Fibroblast of peridontal ligament (primary cell): Measurements from ENCODE around the gene ZNF74.

Experiments
- DNase-seq: peaks from one replicate; pipeline ENCODE4 v3.0.0-alpha.2; 2010; ENCODE audit errors: extremely low read depth

ZNF74 gene

DNA sequence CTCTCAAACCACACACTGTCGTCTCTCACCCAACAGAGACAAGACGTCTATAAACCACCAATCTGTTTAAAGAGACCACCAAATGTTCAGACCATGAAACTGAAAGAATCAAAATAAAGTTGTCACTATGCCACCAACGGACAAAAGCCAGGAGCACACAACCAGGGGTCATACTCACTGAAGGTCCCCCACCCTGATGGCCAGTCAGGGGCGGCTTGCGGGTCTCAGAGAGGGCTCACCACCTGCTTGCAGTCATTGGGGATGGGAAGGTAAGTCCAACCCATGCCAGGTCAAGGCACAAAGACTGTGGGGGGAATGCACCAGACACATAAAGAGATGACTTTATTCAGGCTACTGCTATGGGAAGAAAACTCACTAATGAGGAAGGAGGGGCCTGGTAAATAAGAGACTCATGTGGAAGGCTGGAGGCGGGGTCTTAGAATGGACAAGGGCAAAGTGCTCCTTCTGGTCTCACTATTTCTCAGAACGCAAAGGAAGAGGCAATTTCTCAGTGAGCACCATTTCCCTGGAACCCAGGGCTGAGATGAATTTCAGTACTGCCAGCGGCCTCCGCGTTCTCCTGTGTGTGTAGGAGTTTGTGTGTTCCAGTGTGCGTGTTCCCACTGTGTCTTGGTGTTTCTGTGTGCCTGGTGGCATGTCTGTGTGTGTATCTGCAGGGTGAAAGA, 26.3 kb downstream of the ZNF74 start:
- DNase-seq = no peak

DNA sequence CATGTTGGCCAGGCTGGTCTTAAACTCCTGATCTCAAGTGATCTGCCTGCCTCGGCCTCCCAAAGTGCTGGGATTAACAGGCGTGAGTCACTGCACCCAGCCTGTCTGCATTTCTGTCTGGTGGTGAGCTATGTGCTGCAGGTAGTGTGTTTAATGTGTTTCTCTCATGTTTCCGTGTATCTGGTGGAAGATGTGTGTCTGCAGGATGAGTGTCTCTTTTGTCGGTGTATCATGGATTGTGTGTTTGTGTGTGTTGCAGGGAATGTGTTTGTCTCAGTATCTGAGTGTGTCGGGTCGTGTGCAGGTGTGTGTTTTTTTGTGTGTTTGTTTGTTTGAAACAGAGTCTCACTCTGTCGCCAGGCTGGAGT, 27.5 kb downstream of the ZNF74 start:
- no peak for DNase-seq

DNA sequence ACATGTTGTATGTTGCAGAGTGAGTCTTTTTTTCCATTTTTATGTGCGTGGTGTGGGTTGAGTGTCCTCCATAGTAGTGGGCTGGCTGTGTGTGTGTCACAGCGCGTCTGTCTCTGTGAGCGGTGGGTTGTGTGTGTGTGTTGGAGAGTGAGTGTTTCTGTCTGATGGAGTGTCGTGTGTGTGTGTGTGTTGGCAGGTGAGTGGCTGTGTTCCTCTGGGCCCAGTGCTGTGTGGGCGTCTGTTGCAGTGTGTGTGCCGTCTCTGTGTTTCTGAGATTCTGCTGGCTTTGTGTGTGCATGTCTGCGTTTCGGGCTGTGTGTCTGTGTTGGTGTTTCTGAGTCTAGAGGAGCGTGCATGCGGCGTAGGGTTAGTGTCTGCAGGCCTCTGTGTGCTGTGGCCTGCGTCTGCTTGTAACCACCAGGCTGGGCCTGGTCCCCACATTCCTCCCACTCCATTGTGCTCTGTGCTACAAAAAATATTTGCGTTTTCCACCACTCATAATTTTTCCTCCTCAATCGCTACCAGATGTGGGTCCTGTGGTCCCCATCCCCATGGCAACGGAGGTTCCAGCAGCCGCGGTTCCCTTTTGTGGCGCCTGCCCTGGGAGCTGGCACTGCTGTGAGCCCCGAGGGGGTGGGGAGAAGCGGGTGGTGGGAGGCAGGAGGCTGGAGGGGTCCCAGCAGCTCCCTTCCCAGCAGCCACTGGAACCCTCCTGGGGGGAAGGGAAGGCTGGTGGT, 28.5 kb downstream of the ZNF74 start:
- peak; percentile 91 for DNase-seq

DNA sequence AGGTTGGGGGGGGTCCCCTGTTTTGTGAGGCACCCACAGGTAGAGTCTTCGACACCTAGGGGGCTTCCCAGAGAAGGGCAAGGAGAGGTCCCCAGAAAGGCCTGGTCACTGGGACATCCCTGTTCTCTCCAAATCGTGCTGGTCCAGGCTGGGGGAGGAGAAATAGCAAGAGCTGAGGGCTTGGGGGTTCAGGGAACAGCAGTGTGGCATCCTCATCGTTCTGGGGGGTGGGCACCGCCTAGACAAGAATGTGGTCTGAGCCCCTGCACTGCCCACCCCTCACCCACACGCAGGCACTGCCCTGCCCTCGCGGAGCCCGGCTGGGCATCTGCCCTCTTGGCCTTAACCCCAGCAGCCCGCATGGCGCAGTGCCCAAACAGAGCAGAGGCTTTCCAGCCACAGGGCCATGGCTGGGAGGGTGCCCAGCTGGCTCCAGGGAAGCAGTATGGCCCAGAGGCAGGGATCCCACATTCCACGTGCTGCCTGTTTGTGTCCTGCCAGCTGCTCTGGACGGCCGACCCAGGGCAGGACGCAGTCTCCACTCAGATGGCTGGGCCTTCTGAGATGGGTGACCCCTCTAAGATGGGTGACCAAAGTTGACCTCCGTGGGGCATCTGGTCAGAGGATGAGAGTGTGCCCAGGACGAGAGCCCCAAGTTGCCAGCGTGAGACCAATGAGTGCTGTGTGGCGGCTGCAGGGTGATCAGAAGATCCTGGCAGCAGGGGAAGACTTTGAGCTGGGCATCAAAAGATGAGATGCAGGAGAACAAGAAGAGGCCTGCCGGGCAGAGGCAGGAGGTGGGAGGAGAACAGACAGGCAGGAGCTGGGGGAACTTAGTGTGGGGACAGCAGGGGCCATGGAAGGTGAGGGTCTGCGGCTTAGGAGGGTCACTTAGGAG, 29.3 kb downstream of the ZNF74 start:
- peak; percentile 70 for DNase-seq

DNA sequence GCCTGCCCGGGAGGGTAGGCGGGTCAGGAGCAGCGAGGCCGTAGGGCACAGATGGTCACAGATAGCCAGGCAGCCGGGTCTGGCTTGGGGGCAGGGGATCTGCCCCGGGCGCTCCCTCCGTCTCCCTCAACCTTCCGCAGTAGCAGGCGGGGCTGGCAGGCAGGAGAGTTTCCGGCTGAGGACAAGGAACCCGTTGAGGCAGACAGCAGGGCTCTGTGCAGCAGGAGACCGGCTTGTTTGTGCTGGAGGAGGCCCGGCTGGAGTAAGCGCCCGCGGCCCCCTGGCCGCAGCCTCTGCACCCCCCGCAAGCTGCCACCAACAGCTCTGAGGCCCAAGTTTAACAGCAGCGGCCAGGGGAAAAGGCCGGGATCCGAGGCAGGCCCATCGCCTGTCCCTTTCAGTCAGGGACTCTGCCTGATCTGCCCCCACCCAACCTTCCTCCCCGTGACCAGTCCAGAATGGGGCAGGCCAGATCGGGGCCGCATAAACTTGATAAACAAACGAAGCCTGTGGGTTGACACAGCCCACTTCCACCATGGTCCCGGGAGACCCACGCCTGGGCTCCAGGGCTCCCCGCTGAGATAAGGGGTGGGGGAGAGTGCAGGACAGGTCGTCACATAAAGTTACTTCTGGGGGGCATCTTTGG, 30.1 kb downstream of the ZNF74 start:
- no peak for DNase-seq

DNA sequence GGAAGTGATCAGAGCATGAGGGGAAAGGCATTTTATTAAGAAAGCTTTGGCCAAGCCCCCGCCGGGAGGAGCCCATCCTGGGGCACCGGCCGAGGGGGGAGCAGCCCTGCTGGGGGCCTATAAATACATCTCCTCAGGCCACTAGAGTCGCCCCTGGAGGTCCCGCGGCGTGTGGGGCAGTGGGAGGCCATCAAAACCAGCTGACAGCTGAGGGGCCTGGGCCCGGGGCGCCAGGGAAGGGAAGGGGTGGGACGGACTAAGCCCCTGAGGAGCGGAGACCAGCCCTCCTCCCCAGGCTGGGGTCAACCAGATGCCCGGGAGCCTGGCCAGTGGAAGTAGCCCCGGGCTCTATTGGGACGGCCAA, 30.6 kb downstream of the ZNF74 start:
- DNase-seq = no peak

DNA sequence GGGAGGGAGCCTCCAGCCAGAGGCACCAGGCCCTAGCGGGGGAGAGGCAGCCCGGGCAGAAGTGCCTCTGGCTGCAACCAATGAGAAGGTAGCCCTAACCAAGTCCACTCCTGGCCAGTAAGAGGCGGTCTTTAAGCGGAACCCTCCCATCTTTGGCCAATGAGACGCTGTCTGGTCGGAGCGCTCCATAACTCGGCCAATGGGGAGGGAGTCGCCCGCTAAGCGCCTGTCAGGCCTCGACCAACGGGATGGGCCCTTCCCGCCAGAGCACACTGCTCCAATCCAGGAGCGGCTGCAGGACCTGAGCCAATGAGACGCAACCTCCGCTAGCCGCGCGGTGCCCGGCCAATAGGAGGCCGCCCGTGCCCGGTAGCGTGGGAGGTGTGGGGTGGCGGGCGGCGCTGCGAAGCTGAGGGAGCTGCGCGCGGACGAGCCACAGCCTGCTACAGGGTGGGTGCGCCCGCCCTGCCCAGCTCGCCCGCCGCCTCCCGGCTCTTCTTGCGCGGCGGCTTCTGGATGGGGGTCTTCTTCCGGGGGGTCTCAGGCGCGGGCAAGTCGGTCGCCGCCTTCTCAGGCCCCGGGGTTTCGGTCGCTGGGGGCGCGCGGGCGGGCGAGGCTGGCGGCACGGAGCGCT, 31.1 kb downstream of the ZNF74 start:
- no peak for DNase-seq

DNA sequence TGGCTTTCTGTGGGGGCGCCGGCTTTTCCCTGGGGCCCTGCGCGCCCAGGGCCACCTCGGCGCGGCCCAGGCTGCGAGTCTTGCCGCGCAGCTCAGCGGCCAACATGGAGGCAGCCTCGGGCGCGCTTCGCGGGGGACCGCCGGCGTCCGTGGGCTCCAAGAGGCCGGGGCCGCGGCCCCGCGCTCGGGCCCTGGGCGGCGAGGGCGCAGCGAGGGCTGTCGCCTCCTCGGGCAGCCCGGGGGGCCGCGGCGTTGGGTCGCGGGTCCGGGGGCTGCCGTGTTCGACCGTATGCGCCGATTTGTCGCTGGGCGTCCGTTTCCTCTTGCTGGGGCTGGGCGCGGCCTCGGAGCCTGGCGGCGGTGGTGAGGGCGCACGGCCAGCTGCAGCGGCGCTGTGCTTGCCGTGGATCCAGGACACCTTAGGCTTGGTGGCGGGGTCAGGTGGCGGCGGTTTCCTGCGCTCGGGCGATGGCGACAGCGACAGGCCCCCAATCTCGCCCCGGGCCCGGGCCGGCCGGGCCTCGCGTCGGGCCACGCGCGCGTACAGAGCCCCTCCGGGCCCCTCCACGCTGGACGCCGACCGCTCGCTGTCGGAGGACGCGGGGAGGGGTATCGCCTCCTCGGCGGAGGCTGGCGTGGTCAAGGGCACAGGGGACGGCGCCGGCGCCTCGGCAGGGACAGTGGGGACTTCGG, 31.8 kb downstream of the ZNF74 start:
- no peak for DNase-seq

DNA sequence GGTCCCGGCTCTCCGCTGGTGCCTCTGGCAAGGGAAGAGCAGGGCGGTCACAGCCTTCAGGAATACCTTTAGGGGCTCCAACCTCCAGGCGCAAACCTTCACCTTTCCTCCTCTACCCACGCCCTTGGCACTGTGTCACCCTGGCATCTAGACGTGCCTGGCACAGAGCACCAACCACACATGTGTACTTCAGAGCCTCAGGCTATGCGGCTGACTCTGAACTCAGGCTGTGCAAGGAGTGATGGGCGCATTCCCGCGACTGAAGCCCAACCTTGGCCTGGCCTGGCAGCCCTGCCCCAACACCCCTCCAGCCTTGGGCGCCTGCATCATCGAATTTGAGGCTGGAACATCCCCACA, 32.3 kb downstream of the ZNF74 start:
- DNase-seq = no peak

DNA sequence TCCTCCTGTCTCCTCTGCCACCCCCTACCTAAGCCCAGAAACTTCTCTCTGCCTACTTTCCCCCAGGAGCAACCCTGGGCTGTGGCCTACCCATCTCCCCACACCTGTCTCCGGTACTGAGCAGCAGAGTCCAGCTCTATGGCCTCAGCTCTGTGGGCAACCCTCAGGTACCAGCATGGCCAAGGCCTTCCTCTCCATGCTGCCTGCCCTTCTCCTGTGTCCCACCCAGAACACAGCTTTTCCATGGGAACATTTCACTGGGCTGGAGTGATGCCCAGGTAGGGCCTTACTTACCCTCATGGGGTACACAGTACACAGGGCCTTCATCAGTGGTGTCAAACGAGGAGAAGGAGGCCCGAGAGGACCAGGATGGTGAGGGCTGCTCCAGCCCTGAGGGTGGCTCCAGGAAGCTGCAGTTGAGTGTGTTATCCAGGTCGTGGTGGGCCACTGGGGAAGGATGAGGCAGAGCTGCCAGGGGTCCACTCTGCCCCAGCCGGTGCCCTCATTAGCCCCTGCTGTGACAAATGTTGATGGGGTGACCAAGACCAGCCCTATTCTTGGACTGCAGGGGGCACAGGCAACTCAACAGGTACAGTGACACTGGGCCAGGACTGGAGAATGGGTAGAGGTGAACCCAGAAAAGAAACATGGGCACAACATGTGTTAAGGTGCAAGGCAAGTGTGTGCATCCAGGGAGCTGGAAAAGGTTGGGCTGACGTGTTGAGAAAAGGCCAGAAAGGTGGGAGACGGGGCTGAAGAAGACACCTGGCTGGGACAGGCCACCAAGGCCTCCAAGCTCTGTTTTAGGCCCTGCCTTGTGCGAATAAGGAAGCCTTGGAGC, 33.4 kb downstream of the ZNF74 start:
- no peak for DNase-seq

DNA sequence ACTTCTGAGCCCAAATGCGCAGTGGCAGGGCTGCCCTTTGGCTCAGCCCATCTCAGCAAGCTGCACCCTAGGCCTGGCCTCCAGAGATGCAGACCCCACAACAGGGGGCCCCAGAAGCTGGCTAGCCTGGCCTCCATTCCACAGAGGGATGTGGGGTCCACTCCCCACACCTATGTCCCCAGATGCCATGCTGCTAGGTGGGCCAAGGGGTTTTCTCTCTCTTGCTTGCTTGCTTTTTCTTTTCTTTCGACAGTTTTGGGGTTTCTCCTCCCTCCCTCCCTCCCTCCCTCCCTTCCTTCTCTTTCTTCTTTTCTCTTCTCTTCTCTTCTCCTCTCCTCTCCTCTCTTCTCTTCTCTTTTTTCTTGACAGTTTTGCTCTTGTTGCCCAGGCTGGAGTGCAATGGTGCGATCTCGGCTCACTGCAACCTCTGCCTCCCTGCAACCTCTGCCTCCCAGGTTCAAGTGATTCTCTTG, 34.0 kb downstream of the ZNF74 start:
- no peak for DNase-seq

DNA sequence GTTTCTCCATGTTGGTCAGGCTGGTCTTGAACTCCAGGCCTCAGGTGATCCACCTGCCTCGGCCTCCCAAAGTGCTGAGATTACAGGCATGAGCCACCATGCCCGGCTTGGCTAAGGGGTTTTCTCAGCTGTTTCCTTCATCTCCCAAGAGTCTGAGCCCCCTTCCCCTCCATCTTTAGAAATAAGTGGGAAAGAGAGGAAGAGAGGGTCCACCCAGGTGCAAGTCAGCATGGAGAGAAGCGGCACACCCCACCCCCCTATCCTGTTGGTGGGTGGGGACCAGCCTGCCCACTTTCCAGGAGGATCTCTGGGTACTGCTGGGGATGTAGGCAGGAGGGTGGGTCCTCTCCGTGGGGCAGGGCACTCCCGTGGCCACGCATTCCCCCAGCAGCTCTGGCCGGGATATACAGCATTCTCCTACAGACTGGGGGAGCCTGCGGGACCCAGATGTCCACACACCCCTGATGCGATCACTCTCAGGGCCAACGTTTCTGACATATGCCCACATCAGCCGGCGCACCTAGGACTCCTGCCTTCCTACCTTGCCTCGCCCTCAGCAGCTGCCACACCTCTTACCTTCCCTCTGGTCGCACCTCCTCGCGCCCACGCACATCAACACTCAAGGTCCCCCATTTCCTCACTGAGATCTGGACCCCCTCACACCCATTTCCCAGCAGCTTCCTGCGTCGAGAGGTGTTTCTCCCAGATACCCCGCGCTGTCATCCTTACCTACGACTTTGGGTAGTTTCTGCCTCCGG, 34.7 kb downstream of the ZNF74 start:
- DNase-seq = no peak

DNA sequence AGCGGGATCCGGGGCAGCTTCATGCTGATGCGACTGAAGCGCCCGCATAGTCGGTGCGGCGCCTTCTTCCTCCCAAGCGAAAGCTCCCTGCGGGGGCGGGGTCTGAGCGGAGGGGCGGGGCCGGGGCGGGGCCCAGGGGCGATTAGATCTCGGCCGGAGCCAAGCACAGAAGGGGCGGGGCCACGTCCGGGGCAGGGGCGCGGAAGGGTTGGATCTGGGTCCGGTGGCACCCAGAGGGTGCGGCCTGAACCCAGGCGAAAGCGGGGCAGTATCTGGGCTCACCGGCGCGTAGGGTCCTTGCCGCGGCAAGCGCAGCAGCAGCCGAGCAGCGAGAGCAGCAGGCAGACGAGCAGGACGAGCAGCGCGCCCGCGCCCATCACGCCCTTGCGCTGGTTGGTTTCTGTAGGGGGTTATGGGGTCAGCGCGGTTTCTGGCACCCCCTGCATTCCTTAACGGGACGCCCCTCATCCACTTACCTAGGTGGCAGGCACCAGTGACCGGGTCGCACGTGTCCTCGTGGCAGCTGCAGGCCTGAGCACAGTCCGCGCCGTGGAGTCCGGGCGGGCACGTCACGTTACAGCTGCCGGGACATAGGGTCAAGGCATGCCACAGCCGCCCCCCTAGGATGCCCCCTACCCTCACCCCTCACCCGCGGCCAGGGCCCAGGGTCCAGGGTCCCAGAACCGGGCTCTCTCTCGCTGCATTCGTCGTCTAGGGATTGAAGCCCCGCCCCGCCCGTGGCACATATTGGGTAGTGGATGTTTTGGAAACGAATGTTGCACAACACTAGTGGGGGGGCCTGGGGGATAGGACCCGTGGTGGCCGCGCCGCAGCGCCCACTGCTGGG, 35.5 kb downstream of the ZNF74 start:
- DNase-seq = no peak

DNA sequence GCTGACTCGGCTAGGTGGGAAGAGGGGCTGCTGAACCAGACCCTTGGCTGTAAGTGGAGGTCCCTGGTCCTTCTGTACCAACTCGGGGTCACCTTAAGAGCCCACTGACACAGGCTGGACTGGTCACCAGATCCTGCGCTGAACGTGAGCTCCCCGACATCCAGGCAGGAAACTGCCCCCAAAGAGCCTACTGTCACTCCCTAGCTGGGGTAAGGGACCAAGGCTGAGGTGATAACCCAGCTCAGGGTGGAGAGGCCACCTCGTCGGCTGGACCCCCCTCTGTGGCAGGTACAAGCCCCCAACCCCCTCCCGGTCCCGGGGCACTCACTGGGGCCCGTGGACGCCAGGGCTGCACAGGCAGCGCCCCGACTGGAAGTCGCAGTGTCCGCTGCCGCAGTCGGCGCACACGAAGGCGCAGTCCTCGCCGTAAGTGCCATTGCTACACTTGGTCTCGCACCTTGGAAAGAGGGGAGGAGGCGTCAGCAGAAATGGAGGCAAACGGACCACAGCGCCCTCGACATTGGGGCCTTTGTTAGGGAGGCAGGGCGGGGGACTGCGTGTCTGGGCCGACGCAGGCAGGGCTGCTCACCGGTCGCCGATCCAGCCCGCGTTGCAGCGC, 36.3 kb downstream of the ZNF74 start:
- DNase-seq = no peak

DNA sequence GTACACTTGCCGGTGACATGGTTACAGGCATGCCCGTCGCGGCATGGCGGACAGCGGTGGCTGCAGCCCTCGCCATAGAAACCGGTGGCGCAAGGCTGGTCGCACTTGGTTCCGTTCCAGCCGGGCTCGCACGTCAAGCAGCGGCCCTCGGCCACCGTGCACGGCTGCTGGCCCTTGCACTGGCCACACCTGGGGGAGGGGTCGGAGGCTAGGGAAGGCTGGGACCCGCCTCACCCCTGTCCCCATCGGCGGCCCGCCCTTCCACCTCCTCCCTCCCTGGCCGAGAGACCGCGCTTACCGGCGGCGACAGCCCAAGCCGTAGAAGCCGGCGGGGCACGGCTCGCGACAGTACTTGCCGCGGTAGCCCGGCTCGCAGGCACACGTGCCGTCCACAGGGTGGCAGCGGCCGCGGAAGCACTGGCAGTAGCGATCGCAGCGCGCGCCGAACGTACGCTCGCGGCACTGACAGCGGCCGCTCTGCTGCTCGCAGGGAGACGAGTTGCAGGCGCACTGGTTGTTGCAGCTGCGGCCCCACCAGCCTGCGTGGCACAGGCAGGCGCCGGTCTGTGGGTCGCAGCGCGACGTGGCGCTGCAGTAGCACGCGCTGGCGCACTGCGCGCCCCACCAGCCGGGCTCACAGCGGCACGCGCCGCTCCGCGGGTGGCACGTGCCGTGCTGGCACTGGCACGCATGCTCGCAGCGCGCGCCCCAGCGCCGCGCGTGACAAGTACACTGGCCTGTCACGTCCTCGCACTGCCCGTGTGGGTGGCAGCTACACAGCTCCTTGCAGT, 37.0 kb downstream of the ZNF74 start:
- DNase-seq = no peak

DNA sequence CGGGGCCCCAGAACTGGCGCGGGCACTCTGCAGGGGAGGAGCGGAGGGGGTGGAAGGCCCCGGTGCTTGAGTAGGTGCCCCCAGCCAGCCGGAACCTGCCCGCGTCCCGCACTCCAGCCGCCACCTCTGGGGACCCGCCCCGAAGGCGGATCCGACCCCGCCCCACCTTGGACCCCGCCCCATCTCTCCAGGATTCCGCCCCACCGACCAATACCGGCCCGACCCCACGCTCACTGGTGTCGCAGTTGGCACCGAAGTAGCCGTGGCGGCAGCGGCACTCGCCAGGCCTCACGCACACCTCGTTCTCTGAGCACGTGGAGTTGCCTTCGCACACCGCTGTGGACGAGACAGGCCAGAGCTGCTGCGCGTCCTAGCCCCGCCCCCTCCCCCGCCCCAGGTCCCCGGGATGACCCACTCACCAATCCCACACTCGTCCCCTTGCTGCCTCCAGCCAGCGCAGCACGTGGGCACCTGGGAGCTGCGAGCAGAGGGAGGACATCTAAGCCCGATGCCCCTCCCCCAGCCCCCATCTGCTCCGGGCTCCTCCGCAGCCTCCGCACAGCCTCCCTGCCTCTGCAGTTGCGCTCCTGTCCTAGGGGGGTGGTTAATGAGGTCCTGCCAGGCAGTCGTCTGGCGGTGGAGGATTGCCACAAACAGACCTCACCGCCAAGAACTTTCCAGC, 37.7 kb downstream of the ZNF74 start:
- no peak for DNase-seq

DNA sequence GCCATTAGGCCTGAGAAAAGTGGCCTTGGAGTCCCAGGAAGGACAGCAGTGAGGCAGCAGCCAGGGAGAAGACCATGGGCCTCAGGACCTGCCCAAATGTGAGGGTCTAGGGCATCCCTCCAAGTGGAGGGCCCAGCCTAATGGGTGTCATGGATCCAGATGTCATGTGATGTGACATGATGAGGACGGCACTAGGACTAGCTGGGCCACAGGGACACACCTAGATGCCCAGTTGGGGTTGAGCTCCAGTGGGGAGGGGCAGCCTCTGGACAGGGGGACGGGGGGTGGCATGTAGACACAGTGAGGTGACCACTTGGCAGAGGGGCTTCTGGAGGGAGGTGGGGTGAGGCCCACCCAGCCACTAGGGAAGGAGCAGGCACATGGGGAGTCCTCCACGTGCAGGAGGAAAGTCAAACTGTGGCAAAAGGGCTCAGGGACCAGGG, 38.3 kb downstream of the ZNF74 start:
- DNase-seq = no peak
